ENCODE data around the gene AOAH.

AOAH gene

GRCh38 chr7:36565792-36566356 lies 158.4 kb downstream of the AOAH start:
- WGBS = 92% methylated on average over 4 of the region's 5 CpGs

GRCh38 chr7:36564489-36564888 lies 159.8 kb downstream of the AOAH start:
- WGBS = 93% methylated on average over 2 of the region's 2 CpGs
- Histone ChIP-seq H3K27ac (ENCODE audit: low read depth, low read length) (no peak overlapping the region), H3K27me3 (ENCODE audit: insufficient read depth, low read length) (no peaks in the 10 kb centered on the region), H3K9me3 (ENCODE audit: insufficient read depth, low read depth, low read length) (peaks cover under 1% of the 10 kb centered on the region; the same call in 1 of the 2 replicates), H3K4me1 (ENCODE audit: insufficient read depth, low read length) (peaks cover 27% of the 10 kb centered on the region), H3K4me3 (ENCODE audit: low read length) (no peak overlapping the region), H3K36me3 (ENCODE audit: insufficient read depth, low read length) (no peaks in the 10 kb centered on the region), H3K9ac (ENCODE audit: low read depth, low read length) (no peak overlapping the region)

More at GRCh38 chr7:36565792-36566356, 158.4 kb downstream of the AOAH start:
- Histone ChIP-seq H3K4me1 (ENCODE audit: insufficient read depth, low read length) (peaks cover 27% of the 10 kb centered on the region), H3K36me3 (ENCODE audit: insufficient read depth, low read length) (no peaks in the 10 kb centered on the region), H3K4me3 (ENCODE audit: low read length) (no peak overlapping the region), H3K9ac (ENCODE audit: low read depth, low read length) (no peak overlapping the region), H3K9me3 (ENCODE audit: insufficient read depth, low read depth, low read length) (no peaks in the 10 kb centered on the region; the same call in 1 of the 2 replicates), H3K27me3 (ENCODE audit: insufficient read depth, low read length) (no peaks in the 10 kb centered on the region), H3K27ac (ENCODE audit: low read depth, low read length) (no peak overlapping the region)

GRCh38 chr7:36563706-36564327 lies 160.5 kb downstream of the AOAH start:
- Histone ChIP-seq H3K4me3 (ENCODE audit: low read length) (no peak overlapping the region), H3K27ac (ENCODE audit: low read depth, low read length) (no peak overlapping the region), H3K4me1 (ENCODE audit: insufficient read depth, low read length) (peaks cover 21% of the 10 kb centered on the region), H3K9ac (ENCODE audit: low read depth, low read length) (no peak overlapping the region), H3K27me3 (ENCODE audit: insufficient read depth, low read length) (no peaks in the 10 kb centered on the region), H3K36me3 (ENCODE audit: insufficient read depth, low read length) (no peaks in the 10 kb centered on the region), H3K9me3 (ENCODE audit: insufficient read depth, low read depth, low read length) (peaks cover 6% of the 10 kb centered on the region)
- WGBS = 50% methylated on average over 1 of the region's 1 CpG

GRCh38 chr7:36562121-36562520 lies 162.2 kb downstream of the AOAH start:
- Histone ChIP-seq H3K36me3 (ENCODE audit: insufficient read depth, low read length) (no peaks in the 10 kb centered on the region), H3K9ac (ENCODE audit: low read depth, low read length) (no peak overlapping the region), H3K9me3 (ENCODE audit: insufficient read depth, low read depth, low read length) (peaks cover 8% of the 10 kb centered on the region), H3K27ac (ENCODE audit: low read depth, low read length) (no peak overlapping the region), H3K4me3 (ENCODE audit: low read length) (no peak overlapping the region), H3K4me1 (ENCODE audit: insufficient read depth, low read length) (peaks cover 11% of the 10 kb centered on the region), H3K27me3 (ENCODE audit: insufficient read depth, low read length) (no peaks in the 10 kb centered on the region)
- 98% methylated on average over 2 of the region's 2 CpGs for WGBS

- Histone ChIP-seq H3K4me1 (ENCODE audit: insufficient read depth, low read length) (0 out of 2 replicates have a peak, but pooled peaks cover 3% of the 10 kb centered on the region), H3K4me3 (ENCODE audit: low read length) (no peak overlapping the region), H3K27ac (ENCODE audit: low read depth, low read length) (no peak overlapping the region), H3K9me3 (ENCODE audit: insufficient read depth, low read depth, low read length) (no peaks in the 10 kb centered on the region), H3K27me3 (ENCODE audit: insufficient read depth, low read length) (no peaks in the 10 kb centered on the region), H3K36me3 (ENCODE audit: insufficient read depth, low read length) (no peaks in the 10 kb centered on the region), H3K9ac (ENCODE audit: low read depth, low read length) (no peak overlapping the region)
- WGBS = 82% methylated on average over 2 of the region's 2 CpGs
Observed at GRCh38 chr7:36549029-36549428, 175.3 kb downstream of the AOAH start.

- Histone ChIP-seq H3K9ac (ENCODE audit: low read depth, low read length) (no peak overlapping the region), H3K36me3 (ENCODE audit: insufficient read depth, low read length) (no peaks in the 10 kb centered on the region), H3K27me3 (ENCODE audit: insufficient read depth, low read length) (no peaks in the 10 kb centered on the region), H3K27ac (ENCODE audit: low read depth, low read length) (no peak overlapping the region), H3K4me1 (ENCODE audit: insufficient read depth, low read length) (0 out of 2 replicates have a peak, but pooled peaks cover 3% of the 10 kb centered on the region), H3K4me3 (ENCODE audit: low read length) (no peak overlapping the region), H3K9me3 (ENCODE audit: insufficient read depth, low read depth, low read length) (no peaks in the 10 kb centered on the region)
- WGBS = over 99% methylated on average over 5 of the region's 5 CpGs
Observed at GRCh38 chr7:36547416-36547815, 176.9 kb downstream of the AOAH start.

GRCh38 chr7:36546331-36546730 lies 178.0 kb downstream of the AOAH start:
- WGBS = 82% methylated on average over 1 of the region's 1 CpG
- H3K27ac ChIP-seq (ENCODE audit: low read depth, low read length) = no peak overlapping the region

GRCh38 chr7:36545291-36545690 lies 179.0 kb downstream of the AOAH start:
- Histone ChIP-seq H3K27me3 (ENCODE audit: insufficient read depth, low read length) (no peaks in the 10 kb centered on the region), H3K9ac (ENCODE audit: low read depth, low read length) (no peak overlapping the region), H3K27ac (ENCODE audit: low read depth, low read length) (no peak overlapping the region), H3K4me1 (ENCODE audit: insufficient read depth, low read length) (0 out of 2 replicates have a peak, but pooled peaks cover 3% of the 10 kb centered on the region), H3K36me3 (ENCODE audit: insufficient read depth, low read length) (no peaks in the 10 kb centered on the region), H3K4me3 (ENCODE audit: low read length) (no peak overlapping the region), H3K9me3 (ENCODE audit: insufficient read depth, low read depth, low read length) (no peaks in the 10 kb centered on the region)
- 67% methylated on average over 2 of the region's 2 CpGs for WGBS

More at GRCh38 chr7:36546331-36546730, 178.0 kb downstream of the AOAH start:
- H3K4me1 ChIP-seq (ENCODE audit: insufficient read depth, low read length) = 0 out of 2 replicates have a peak, but pooled peaks cover 3% of the 10 kb centered on the region
- H3K27me3 ChIP-seq (ENCODE audit: insufficient read depth, low read length) = no peaks in the 10 kb centered on the region
- no peaks in the 10 kb centered on the region for H3K9me3 ChIP-seq (ENCODE audit: insufficient read depth, low read depth, low read length)
- H3K4me3 ChIP-seq (ENCODE audit: low read length) = no peak overlapping the region
- H3K9ac ChIP-seq (ENCODE audit: low read depth, low read length) = no peak overlapping the region
- H3K36me3 ChIP-seq (ENCODE audit: insufficient read depth, low read length) = no peaks in the 10 kb centered on the region

- Histone ChIP-seq H3K36me3 (ENCODE audit: insufficient read depth, low read length) (no peaks in the 10 kb centered on the region), H3K27ac (ENCODE audit: low read depth, low read length) (no peak overlapping the region), H3K9me3 (ENCODE audit: insufficient read depth, low read depth, low read length) (no peaks in the 10 kb centered on the region), H3K4me3 (ENCODE audit: low read length) (no peak overlapping the region), H3K4me1 (ENCODE audit: insufficient read depth, low read length) (no peaks in the 10 kb centered on the region), H3K27me3 (ENCODE audit: insufficient read depth, low read length) (no peaks in the 10 kb centered on the region), H3K9ac (ENCODE audit: low read depth, low read length) (no peak overlapping the region)
- WGBS = 91% methylated on average over 7 of the region's 7 CpGs
Observed at GRCh38 chr7:36538126-36538525, 186.2 kb downstream of the AOAH start.

GRCh38 chr7:36535866-36536664 lies 188.2 kb downstream of the AOAH start:
- no peaks in the 10 kb centered on the region for H3K9me3 ChIP-seq (ENCODE audit: insufficient read depth, low read depth, low read length)
- H3K4me3 ChIP-seq (ENCODE audit: low read length) = no peak overlapping the region
- H3K4me1 ChIP-seq (ENCODE audit: insufficient read depth, low read length) = no peaks in the 10 kb centered on the region
- no peaks in the 10 kb centered on the region for H3K36me3 ChIP-seq (ENCODE audit: insufficient read depth, low read length)
- WGBS = 92% methylated on average over 9 of the region's 9 CpGs
- no peak overlapping the region for H3K9ac ChIP-seq (ENCODE audit: low read depth, low read length)
- H3K27me3 ChIP-seq (ENCODE audit: insufficient read depth, low read length) = no peaks in the 10 kb centered on the region
- H3K27ac ChIP-seq (ENCODE audit: low read depth, low read length) = no peak overlapping the region

GRCh38 chr7:36533717-36534116 lies 190.6 kb downstream of the AOAH start:
- no peaks in the 10 kb centered on the region for H3K27me3 ChIP-seq (ENCODE audit: insufficient read depth, low read length)
- no peak overlapping the region for H3K27ac ChIP-seq (ENCODE audit: low read depth, low read length)
- H3K4me1 ChIP-seq (ENCODE audit: insufficient read depth, low read length) = no peaks in the 10 kb centered on the region
- no peak overlapping the region for H3K4me3 ChIP-seq (ENCODE audit: low read length)
- 92% methylated on average over 7 of the region's 7 CpGs for WGBS
- no peaks in the 10 kb centered on the region for H3K36me3 ChIP-seq (ENCODE audit: insufficient read depth, low read length)
- no peak overlapping the region for H3K9ac ChIP-seq (ENCODE audit: low read depth, low read length)
- no peaks in the 10 kb centered on the region for H3K9me3 ChIP-seq (ENCODE audit: insufficient read depth, low read depth, low read length)

Measured in HUES64 (cell line).